Measurements from ENCODE around the gene TM2D1.
"Not testable (repeated sequence)": the region's sequence is repeated elsewhere in the genome, so short reads cannot be mapped to it uniquely, and the experiment has no call there.

The TM2D1 gene

GRCh38 chr1:61718996-61719663 lies 5.8 kb downstream of the TM2D1 start:
- DNase-seq (ENCODE audit: low read depth in 3 of 3), result not testable (repeated sequence)

DNA sequence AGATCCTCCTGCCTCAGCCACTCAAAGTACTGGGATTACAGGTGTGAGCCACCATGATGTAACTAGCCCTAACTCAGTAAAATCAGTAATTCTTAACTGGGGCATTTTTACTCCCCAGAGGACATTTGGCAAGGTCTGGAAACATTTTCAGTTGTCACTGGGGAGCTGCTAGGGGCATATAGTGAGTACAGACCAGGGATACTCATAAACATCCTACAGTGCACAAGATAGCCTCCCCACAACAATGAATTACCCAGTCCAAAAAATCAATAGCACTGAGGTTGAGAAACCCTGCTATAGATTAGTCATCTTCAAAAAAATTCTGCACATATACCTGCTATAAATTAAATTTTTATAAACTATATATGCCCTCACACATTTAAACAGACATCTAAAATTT lies 13.0 kb downstream of the TM2D1 start:
- DNase-seq (ENCODE audit: low read depth in 3 of 3), result no peak

- DNase-seq (ENCODE audit: low read depth in 3 of 3), result not testable (repeated sequence)
Measured at GRCh38 chr1:61711257-61711656, 13.7 kb downstream of the TM2D1 start.

DNA sequence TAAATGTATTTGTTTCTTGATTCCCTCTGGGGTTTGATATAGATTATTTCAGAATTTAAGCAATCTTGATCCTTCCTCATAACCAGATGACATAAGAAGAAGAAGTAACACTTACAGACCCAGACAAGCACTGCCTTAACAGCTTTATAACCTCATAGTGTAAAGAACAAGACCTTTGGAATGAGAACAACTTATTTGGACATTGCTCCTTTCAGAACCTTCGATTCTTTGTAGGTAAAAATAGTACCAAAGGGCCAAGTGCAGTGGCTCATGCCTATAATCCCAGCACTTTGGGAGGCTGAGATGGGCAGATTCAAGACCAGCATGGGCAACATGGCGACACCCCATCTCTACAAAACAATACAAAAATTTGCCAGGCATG lies 15.0 kb downstream of the TM2D1 start:
- DNase-seq (ENCODE audit: low read depth in 3 of 3), result no peak

- DNase-seq (ENCODE audit: low read depth in 3 of 3), result no peak
Measured at GRCh38 chr1:61708953-61709907, 15.7 kb downstream of the TM2D1 start.

DNA sequence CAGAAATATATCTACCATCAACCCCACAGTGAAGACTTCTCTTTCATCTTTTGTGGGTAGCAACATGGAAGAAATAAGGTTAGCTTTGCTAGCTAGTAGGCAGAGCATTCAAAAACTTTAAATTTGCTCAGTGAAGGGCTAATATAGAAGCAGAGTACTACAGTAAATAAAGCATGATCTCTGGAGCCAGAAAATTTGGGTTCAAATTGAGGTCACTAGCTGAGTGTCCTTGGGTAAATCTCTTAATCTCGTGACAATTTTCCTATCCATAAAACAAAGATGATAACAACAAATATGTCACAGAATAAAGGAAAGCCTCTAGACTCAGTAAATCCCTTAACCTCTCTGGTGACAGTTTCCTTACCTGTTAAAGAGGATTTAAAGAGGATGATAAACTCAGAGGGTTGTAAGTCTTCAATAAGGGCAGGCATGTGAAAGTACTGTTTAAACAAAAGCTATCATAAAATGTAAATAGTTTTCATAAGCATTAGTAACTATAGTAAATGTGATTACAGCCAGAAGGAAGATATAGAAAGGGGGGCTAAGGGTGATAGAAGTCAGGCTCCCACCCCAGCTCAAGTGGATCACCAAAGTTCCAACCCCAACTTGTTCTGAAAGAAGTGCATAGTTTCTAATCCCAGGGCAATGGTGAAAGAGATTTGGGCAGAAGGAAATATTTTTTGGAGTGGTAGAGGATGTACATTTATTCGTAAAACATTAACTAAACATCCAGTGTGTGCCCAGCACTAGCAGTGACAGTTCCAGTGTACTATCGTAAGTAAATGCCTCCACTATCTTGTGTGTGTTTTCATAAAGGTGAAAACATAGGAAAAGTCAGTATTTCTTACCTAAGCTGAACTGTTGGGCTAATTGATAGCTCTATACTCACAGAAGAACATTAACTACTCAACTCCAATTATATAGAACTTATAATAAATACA lies 24.8 kb downstream of the TM2D1 start:
- no peak for DNase-seq (ENCODE audit: low read depth in 3 of 3)

- DNase-seq (ENCODE audit: low read depth in 3 of 3), result no peak
Measured at GRCh38 chr1:61692155-61692800, 32.7 kb downstream of the TM2D1 start.

- DNase-seq (ENCODE audit: low read depth in 3 of 3), result no peak
Measured at GRCh38 chr1:61687901-61688300, 37.0 kb downstream of the TM2D1 start.

- DNase-seq (ENCODE audit: low read depth in 3 of 3), result no peak
Measured at GRCh38 chr1:61682891-61683290, 42.0 kb downstream of the TM2D1 start.

DNA sequence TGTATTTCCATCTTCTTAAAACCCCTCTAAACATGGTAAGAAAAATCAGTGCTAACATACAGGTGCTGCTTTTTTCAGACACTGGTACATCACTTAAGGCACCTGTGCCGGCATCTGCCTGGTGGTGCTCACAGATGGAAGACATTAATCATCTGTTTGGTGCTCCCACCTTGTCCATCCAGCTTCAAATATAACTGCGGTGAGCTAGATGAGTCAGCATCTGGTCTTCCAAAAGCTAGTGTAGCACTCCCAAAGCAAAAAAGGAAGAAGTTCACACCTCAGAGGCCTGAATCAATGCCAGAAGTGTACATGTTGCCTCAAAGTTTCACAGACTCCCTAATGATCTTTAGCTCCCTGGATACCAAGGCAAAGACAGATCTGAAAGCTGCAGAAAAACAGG lies 44.4 kb downstream of the TM2D1 start:
- no peak for DNase-seq (ENCODE audit: low read depth in 3 of 3)

- DNase-seq (ENCODE audit: low read depth in 3 of 3), result not testable (repeated sequence)
Measured at GRCh38 chr1:61676881-61677280, 48.1 kb downstream of the TM2D1 start.

DNA sequence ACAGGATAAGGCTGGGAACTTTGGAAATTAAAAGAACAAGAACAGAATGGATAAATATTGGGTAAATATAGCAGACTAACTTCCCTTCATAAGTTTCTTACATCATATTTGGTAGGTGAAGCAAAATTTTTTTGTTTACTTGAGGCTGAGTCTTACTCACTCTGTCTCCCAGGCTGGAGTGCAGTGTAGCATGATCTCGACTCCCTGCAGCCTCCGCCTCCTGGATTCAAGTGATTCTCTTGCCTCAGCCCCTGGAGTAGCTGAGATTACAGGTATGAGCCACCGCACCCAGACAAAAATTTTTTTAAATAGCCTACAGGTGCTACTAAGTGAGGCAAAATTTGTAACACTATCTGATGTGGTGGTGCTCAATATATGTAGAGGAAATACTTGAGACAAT lies 50.7 kb downstream of the TM2D1 start:
- no peak for DNase-seq (ENCODE audit: low read depth in 3 of 3)

- DNase-seq (ENCODE audit: low read depth in 3 of 3), result no peak
Measured at GRCh38 chr1:61672376-61672775, 52.6 kb downstream of the TM2D1 start.

- DNase-seq (ENCODE audit: low read depth in 3 of 3), result no peak
Measured at GRCh38 chr1:61670445-61670844, 54.5 kb downstream of the TM2D1 start.

- DNase-seq (ENCODE audit: low read depth in 3 of 3), result no peak
Measured at GRCh38 chr1:61670016-61670415, 54.9 kb downstream of the TM2D1 start.

GRCh38 chr1:61659061-61659460 lies 65.9 kb downstream of the TM2D1 start:
- DNase-seq (ENCODE audit: low read depth in 3 of 3), result no peak

DNA sequence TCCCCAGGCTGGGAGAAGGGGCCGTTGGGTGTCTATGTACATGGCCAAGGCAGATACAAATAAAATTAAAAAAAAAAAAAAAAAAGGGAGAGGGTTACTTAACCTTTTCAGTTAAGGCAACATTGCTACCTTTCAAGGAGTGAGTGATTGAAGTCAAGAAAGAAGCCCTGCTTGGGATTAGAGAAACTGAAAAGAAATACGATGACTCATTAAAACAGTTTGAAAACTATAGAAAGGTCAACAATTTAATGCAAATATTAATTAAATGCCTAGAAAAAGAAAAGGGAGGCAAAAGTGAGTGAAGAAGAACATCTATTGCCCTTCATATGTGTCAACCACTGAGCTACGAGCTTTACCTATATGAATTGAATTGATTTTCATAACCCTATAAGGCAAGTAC lies 69.5 kb downstream of the TM2D1 start:
- DNase-seq (ENCODE audit: low read depth in 3 of 3), result no peak

DNA sequence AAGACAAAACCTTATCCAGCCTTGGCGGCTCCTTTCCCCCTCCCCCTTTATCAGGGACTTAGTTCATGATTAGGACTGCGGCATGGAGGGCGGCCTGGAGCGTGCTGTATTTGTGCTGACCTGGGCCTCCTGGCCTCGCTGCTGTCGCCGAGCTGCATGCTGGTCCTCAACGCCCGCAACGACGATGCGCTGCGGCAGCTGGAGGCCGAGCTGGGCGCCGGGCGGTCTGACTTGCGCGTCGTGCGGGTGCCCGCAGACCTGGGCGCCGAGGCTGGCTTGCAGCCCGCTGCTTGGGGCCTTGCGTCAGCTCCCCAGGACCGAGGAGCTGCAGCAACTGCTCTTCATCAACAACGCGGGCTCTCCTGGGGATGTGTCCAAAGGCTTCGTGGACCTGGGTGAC lies 70.9 kb downstream of the TM2D1 start:
- no peak for DNase-seq (ENCODE audit: low read depth in 3 of 3)

DNA sequence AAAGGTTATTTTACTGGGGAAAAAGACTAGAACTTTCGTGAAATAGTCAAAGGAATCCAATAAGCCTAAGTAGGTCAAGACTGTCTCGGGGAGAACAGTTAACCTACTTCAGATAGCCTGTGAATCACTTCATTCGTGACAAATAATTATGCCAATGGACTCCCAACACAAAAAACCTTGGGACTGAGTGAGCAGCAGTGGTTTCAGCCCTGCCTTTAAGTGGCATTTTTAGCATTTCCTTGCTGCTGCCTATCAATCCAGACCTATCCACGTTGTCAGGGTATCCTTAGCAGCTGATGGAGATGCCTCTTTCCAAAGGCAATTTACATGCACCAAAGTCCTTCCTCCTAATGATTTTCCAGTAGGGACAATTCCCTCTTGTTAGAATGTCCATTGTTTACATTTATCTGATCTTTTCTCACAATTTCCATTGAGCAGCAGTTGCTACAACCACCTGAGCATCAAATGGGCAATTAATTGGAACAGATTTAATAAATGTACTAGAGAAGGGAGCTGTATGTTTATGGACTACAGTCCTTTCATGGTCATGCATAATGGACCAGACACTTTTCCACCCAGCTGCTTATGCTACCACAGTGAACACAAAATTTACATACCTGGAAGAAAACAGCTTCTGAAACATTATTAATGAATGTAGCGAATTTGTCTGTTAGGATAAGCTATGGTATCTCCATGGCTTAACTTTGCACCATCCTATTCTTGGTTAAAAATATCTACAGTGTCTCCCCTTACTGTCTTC lies 75.8 kb downstream of the TM2D1 start:
- no peak for DNase-seq (ENCODE audit: low read depth in 3 of 3)

GRCh38 chr1:61647142-61647541 lies 77.8 kb downstream of the TM2D1 start:
- DNase-seq (ENCODE audit: low read depth in 3 of 3), result no peak

DNA sequence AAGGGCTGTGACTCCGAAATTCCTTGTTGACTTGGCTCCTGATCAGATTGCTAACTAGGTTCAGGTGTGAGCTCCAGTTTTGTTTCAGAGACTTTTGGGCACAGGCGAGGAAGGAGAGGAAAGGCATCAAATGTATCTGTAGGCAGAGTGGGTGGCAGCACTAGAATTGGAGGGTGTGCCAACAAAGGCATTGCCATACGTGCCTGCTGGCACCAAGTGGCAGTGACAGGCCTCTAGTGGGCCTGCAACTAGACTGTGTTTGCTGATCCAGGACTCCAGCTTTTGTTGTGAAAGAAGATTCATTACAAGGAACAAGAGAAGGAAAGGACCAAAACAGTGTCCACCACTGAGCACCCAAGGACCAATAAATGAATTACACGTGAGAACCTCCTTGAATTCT lies 79.5 kb downstream of the TM2D1 start:
- no peak for DNase-seq (ENCODE audit: low read depth in 3 of 3)
